ENCODE data around the gene ATP6V1B1. TPM values are rescaled to one million over a fixed set of nuclear protein-coding genes. Genes with fewer than 3 reads are reported as not detected.

The ATP6V1B1 gene
- total RNA-seq, 4 donors from 2014 or later = not detected

DNA sequence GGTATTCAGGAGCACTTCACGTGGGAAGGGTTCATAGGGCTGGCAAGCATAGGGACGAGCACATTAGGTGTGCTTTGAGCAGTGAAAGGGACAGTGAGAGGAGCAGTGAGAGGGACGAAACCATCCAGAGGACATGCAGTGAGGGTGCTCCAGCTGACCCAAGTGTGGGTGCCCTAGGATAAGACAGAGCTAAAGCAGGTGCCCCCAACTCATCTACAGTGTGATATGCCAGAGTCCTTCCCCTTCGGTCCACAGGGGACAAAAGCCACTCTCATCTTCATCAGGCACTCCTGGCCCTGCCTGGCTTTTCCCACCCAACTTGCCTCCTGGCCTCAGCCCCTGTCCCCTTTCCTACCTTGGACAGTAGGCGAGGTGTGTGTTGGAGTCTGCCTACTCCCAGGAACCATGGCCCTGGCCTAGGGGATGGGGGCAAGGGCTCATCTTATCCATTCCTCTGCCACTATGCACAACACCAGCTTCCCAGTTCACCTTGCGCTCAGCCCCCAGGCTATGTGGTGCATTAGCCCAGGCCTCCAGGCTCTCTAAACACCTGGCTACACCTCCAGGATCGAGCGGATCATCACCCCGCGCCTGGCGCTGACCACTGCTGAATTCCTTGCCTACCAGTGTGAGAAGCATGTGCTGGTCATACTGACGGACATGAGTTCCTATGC is 26.6 kb downstream of the ATP6V1B1 start:
- no peak overlapping the region for H3K27ac ChIP-seq
- H3K27me3 ChIP-seq = no peaks in the 10 kb centered on the region
- DNase-seq = no peak
- no peaks in the 10 kb centered on the region for H3K9me3 ChIP-seq
- 78% methylated on average over 11 of the region's 12 CpGs for WGBS, 2 donors
- H3K4me3 ChIP-seq (replicated peaks in 1 of 3) = no peak overlapping the region
- H3K4me1 ChIP-seq = peaks cover 0 to 6% of the 10 kb centered on the region in 2 donors
- no peaks in the 10 kb centered on the region for H3K36me3 ChIP-seq
- TF ChIP-seq, protein P1, sequence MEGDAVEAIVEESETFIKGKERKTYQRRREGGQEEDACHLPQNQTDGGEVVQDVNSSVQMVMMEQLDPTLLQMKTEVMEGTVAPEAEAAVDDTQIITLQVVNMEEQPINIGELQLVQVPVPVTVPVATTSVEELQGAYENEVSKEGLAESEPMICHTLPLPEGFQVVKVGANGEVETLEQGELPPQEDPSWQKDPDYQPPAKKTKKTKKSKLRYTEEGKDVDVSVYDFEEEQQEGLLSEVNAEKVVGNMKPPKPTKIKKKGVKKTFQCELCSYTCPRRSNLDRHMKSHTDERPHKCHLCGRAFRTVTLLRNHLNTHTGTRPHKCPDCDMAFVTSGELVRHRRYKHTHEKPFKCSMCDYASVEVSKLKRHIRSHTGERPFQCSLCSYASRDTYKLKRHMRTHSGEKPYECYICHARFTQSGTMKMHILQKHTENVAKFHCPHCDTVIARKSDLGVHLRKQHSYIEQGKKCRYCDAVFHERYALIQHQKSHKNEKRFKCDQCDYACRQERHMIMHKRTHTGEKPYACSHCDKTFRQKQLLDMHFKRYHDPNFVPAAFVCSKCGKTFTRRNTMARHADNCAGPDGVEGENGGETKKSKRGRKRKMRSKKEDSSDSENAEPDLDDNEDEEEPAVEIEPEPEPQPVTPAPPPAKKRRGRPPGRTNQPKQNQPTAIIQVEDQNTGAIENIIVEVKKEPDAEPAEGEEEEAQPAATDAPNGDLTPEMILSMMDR (IDR thresholded peaks at IDR 0.05) = no peak
- TF ChIP-seq POLR2A (IDR thresholded peaks at IDR 0.05) = no peak
- intact Hi-C loops (cut with DNase I) = loop anchor here (5.0 kb wide), 1 partner anchor 40 kb away; no protein-coding TSS in a partner anchor

DNA sequence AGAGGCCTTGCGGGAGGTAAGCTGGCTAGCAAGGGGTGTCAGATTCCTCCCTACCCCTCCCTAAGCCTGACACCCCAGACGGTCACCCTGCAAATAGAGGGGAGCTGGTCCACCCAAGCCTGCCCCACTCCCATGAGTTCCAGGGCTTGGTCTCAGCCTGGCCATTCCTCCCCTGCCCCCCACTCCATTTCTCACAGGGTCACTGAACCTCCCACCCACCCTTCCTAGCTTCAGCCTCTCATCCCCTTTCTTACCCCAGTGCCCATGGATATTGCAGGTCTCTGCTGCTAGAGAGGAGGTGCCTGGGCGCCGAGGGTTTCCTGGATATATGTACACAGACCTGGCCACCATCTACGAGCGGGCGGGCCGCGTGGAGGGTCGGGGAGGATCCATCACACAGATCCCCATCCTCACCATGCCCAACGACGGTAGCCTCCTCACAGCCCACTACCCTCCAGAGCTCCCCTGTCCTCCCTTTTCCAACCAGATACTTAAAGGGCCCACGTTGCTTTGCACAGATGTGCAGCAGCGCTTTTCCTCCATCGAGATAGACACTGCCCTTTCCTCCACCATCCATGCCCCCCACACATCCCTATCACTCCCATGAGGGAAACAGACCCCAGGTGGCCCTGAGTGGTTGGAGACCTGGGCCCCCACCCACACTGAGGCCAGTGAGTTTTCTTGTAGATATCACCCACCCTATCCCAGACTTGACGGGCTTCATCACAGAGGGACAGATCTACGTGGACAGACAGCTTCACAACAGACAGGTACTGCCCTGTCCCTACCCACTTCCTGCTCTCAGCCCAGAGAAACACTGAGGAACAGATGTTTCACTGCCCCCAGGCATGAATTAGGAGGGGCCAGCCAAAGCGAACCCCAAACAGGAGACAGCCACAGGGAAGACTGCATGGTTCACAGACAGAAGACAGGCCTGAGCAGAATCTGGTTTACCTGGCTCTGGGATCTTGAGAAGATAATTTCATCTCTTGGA is 27.5 kb downstream of the ATP6V1B1 start:
- Histone ChIP-seq H3K27ac (no peak overlapping the region), H3K36me3 (no peaks in the 10 kb centered on the region), H3K27me3 (no peaks in the 10 kb centered on the region), H3K4me1 (peaks cover 0 to 6% of the 10 kb centered on the region in 2 donors), H3K4me3 (replicated peaks in 1 of 3) (no peak overlapping the region), H3K9me3 (no peaks in the 10 kb centered on the region)
- intact Hi-C loops (cut with DNase I) = loop anchor here (5.0 kb wide), 1 partner anchor 39 kb away; no protein-coding TSS in a partner anchor
- TF ChIP-seq, protein P1 (IDR thresholded peaks at IDR 0.05) = no peak
- no peak for TF ChIP-seq POLR2A (IDR thresholded peaks at IDR 0.05)
- 66 to 73% methylated on average over 18 of the region's 18 CpGs for WGBS, 2 donors
- no peak for DNase-seq

DNA sequence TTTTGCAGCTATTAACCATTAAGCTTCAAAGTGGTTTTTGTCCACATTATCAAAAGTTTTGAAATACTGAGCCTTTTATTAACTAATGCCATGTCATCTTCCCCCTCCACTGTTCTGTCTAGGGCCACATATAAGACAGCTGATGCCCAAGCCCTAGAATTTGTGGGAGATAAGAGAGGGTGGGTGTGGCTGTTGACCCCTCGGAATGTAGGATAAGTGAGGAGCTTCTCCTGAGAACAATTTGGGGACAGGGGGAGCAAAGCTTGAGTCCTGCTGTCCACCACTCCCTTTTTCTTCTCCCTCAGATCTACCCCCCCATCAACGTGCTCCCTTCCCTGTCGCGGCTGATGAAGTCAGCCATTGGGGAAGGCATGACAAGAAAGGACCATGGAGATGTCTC is 28.4 kb downstream of the ATP6V1B1 start:
- peaks cover 0 to 6% of the 10 kb centered on the region in 2 donors for H3K4me1 ChIP-seq
- 65 to 75% methylated on average over 4 of the region's 4 CpGs for WGBS, 2 donors
- H3K36me3 ChIP-seq = no peaks in the 10 kb centered on the region
- intact Hi-C loops (cut with DNase I) = loop anchor here (5.0 kb wide), 1 partner anchor 38 kb away; no protein-coding TSS in a partner anchor
- no peak overlapping the region for H3K27ac ChIP-seq
- H3K9me3 ChIP-seq = no peaks in the 10 kb centered on the region
- H3K27me3 ChIP-seq = no peaks in the 10 kb centered on the region
- TF ChIP-seq, protein P1 (IDR thresholded peaks at IDR 0.05) = no peak
- no peak for TF ChIP-seq POLR2A (IDR thresholded peaks at IDR 0.05)
- no peak for DNase-seq
- H3K4me3 ChIP-seq (replicated peaks in 1 of 3) = no peak overlapping the region

DNA sequence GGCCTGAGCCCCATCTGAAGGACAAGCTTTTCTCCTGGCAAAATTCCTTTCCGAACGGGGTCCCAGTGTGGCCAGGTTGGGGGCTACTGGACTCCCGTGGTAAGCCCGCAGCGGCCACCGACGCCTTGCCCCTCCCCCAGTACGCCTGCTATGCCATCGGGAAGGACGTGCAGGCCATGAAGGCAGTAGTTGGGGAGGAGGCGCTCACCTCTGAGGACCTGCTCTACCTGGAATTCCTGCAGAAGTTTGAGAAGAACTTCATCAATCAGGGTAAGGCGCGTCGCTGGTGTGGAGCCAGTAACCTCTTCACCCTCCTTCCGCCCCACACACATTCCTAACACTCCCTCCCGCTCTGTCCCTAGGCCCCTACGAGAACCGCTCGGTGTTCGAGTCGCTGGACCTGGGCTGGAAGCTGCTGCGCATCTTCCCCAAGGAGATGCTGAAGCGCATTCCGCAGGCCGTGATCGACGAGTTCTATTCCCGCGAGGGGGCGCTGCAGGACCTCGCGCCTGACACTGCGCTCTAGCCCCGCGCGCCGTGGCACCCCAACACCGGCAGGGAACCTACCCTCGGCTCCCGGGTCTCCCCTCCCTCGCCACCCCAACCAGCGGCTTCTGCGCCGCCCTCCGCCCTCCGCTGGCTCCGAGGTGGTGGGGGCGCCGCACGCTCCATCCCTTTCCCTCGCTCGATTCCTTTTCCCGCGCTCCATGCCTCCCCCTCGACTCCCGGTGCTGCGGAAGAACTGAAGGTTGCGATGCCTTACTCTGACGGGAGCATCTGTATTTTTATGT is 29.1 kb downstream of the ATP6V1B1 start:
- peak; percentile 62 to 68 for DNase-seq
- Histone ChIP-seq H3K27me3 (no peaks in the 10 kb centered on the region), H3K9me3 (no peaks in the 10 kb centered on the region), H3K36me3 (no peaks in the 10 kb centered on the region), H3K4me1 (peaks cover 0 to 6% of the 10 kb centered on the region in 2 donors), H3K27ac (no peak overlapping the region), H3K4me3 (replicated peaks in 1 of 3) (peak overlapping the region in 1 of 3 donors; percentile 23)
- intact Hi-C loops (cut with DNase I) = loop anchor here (5.0 kb wide), 1 partner anchor 38 kb away; no protein-coding TSS in a partner anchor
- WGBS, 2 donors = 2 to 6% methylated on average over 42 to 44 of the region's 59 CpGs
- TF ChIP-seq, protein P1 (IDR thresholded peaks at IDR 0.05) = peak; percentile 55 to 80 (median 70)
- no peak for TF ChIP-seq POLR2A (IDR thresholded peaks at IDR 0.05)
